ENCODE results near the gene ALDH5A1. TPM values are rescaled to one million over a fixed set of nuclear protein-coding genes. Genes with fewer than 3 reads are reported as not detected.

The ALDH5A1 gene
- total RNA-seq, 1 donor from 2014 or later: 12.9 TPM

DNA sequence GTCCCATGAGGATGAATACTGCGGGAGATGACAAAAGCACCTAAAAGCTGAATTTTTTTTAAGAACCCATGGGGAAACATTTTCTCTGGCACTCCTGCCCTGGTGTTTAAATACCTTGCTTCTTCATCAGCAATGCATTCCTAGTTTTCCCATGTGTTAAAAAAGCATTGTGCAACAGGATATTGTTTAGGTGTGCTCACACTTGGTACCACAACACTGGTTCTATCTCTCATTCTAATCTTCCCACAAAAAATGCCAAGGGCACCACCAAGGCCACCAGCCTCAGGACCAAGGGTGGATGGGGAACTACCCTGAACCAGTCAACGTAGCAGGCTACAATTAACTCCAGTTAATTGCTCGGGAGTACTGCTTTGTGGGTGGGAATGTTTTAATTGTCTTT is 50.9 kb downstream of the ALDH5A1 start:
- Mint-ChIP-seq H3K9me3 (no peaks in the 10 kb centered on the region), H3K36me3 (ENCODE audit: low read depth) (no peaks in the 10 kb centered on the region), H3K27me3 (ENCODE audit: low read depth) (peaks cover 9% of the 10 kb centered on the region), H3K27ac (ENCODE audit: unreplicated experiment) (no peak overlapping the region), H3K4me3 (no peak overlapping the region), H3K4me1 (peaks cover 4% of the 10 kb centered on the region)
- no peak for DNase-seq (ENCODE audit: low read depth, low spot score)
- TF ChIP-seq, protein P1, sequence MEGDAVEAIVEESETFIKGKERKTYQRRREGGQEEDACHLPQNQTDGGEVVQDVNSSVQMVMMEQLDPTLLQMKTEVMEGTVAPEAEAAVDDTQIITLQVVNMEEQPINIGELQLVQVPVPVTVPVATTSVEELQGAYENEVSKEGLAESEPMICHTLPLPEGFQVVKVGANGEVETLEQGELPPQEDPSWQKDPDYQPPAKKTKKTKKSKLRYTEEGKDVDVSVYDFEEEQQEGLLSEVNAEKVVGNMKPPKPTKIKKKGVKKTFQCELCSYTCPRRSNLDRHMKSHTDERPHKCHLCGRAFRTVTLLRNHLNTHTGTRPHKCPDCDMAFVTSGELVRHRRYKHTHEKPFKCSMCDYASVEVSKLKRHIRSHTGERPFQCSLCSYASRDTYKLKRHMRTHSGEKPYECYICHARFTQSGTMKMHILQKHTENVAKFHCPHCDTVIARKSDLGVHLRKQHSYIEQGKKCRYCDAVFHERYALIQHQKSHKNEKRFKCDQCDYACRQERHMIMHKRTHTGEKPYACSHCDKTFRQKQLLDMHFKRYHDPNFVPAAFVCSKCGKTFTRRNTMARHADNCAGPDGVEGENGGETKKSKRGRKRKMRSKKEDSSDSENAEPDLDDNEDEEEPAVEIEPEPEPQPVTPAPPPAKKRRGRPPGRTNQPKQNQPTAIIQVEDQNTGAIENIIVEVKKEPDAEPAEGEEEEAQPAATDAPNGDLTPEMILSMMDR (conservative IDR thresholded peaks at IDR 0.05): no peak

DNA sequence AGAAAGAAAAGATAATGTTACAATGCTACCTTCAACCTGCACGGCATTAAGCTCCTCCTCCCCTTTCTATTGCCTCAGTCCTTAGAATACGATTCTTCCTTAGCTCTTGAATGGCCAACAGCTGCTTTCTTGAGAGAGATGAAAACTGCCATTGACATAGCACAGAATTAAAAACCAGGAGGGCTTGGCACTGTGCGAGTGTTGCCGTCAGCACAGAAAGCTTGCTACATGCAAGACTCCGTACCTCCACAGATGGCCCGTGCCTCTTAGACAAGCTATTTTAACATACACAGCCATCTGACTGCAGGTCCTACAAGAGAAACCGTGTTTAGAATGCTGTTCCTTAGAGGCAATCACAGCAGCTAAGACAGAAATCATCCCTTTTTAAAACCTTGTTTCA is 51.7 kb downstream of the ALDH5A1 start:
- Mint-ChIP-seq H3K4me1 (peaks cover 4% of the 10 kb centered on the region), H3K4me3 (no peak overlapping the region), H3K36me3 (ENCODE audit: low read depth) (no peaks in the 10 kb centered on the region), H3K27ac (ENCODE audit: unreplicated experiment) (no peak overlapping the region), H3K9me3 (no peaks in the 10 kb centered on the region), H3K27me3 (ENCODE audit: low read depth) (peaks cover 9% of the 10 kb centered on the region)
- TF ChIP-seq, protein P1 (conservative IDR thresholded peaks at IDR 0.05): no peak
- no peak for DNase-seq (ENCODE audit: low read depth, low spot score)

DNA sequence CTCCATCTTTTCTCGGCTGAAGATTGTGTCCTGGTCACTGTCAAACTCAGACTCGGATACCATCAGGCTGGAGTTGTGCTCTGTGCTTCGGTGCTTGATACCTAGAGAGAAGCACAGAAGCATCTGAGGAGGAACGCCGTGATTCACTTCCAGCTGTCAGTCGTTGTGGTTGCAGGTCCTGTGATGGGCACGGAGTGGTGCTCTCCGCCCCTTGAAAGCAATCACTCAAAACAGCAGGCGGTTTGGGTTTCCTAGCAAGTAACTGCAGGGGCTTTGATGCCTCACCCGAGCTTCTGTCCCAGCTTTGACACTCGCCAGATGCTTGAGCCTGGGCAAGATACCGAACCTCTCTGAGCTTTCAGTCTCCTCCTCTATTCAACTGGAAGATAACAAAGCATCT is 52.5 kb downstream of the ALDH5A1 start:
- no peak overlapping the region for H3K4me3 Mint-ChIP-seq
- H3K27me3 Mint-ChIP-seq (ENCODE audit: low read depth): peaks cover 9% of the 10 kb centered on the region
- DNase-seq (ENCODE audit: low read depth, low spot score): no peak
- TF ChIP-seq, protein P1 (conservative IDR thresholded peaks at IDR 0.05): no peak
- peaks cover 4% of the 10 kb centered on the region for H3K4me1 Mint-ChIP-seq
- no peaks in the 10 kb centered on the region for H3K9me3 Mint-ChIP-seq
- H3K36me3 Mint-ChIP-seq (ENCODE audit: low read depth): no peaks in the 10 kb centered on the region
- no peak overlapping the region for H3K27ac Mint-ChIP-seq (ENCODE audit: unreplicated experiment)

DNA sequence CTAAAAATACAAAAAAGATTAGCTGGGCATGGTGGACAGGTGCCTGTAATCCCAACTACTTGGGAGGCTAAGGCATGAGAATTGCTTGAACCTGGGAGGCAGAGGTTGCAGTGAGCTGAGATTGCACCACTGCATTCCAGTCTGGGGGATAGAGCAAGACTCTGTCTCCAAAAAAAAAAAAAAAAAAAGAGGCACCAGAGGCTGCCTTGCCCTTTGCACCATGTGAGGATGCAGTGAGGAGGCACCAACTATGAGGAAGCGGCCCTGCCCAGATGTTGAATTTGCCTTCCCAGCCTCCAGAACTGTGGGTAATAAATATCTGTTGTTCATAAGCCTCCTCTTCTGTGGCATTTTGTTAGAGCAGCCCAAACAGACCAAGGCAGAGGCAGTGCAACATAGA is 54.4 kb downstream of the ALDH5A1 start:
- H3K27ac Mint-ChIP-seq (ENCODE audit: unreplicated experiment): no peak overlapping the region
- no peaks in the 10 kb centered on the region for H3K9me3 Mint-ChIP-seq
- DNase-seq (ENCODE audit: low read depth, low spot score): no peak
- TF ChIP-seq, protein P1 (conservative IDR thresholded peaks at IDR 0.05): no peak
- H3K36me3 Mint-ChIP-seq (ENCODE audit: low read depth): no peaks in the 10 kb centered on the region
- H3K27me3 Mint-ChIP-seq (ENCODE audit: low read depth): peaks cover 9% of the 10 kb centered on the region
- H3K4me3 Mint-ChIP-seq: no peak overlapping the region
- H3K4me1 Mint-ChIP-seq: peaks cover 4% of the 10 kb centered on the region

DNA sequence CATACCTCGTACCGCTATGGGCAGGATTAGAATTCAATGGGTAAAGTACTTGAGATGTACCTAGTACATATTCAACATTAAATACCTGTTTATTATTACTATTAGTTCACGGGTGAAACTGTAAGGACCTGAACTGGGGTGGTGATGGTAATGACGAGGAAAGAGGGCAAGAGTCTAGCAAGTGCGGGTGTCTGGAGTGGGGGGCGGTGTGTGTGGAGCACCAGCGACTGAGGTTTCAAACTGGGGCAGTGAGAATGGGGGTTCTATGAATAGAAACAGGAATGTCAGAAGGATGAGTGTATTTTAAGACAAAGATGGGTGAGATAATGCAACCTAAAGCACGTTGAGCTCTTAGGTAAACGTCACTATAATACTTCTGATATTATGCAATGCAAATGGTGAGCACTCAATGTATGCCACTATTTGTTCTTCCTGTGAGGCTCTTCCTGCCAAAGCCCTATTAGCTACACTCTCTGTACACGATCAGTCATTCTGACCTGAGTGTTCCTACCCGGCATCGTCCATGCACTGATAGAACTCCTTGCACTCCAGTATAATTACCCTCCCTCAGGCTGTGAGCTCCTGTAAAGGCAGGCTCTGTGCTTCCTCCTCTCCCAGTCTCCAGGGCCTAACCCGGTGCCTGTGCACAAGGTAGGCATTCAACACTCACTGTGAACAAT is 55.0 kb downstream of the ALDH5A1 start:
- Mint-ChIP-seq H3K4me1 (peaks cover 4% of the 10 kb centered on the region), H3K4me3 (no peak overlapping the region), H3K36me3 (ENCODE audit: low read depth) (no peaks in the 10 kb centered on the region), H3K9me3 (no peaks in the 10 kb centered on the region), H3K27ac (ENCODE audit: unreplicated experiment) (no peak overlapping the region), H3K27me3 (ENCODE audit: low read depth) (peaks cover 9% of the 10 kb centered on the region)
- no peak for DNase-seq (ENCODE audit: low read depth, low spot score)
- TF ChIP-seq, protein P1 (conservative IDR thresholded peaks at IDR 0.05): no peak
